ENCODE data around the gene DGKZ. TPM values are rescaled to one million over a fixed set of nuclear protein-coding genes. Genes with fewer than 3 reads are reported as not detected.
"Not testable (repeated sequence)": the region's sequence is repeated elsewhere in the genome, so short reads cannot be mapped to it uniquely, and the experiment has no call there.

Gene DGKZ
- total RNA-seq, 1 donor from 2014 or later = 12.5 TPM

DNA sequence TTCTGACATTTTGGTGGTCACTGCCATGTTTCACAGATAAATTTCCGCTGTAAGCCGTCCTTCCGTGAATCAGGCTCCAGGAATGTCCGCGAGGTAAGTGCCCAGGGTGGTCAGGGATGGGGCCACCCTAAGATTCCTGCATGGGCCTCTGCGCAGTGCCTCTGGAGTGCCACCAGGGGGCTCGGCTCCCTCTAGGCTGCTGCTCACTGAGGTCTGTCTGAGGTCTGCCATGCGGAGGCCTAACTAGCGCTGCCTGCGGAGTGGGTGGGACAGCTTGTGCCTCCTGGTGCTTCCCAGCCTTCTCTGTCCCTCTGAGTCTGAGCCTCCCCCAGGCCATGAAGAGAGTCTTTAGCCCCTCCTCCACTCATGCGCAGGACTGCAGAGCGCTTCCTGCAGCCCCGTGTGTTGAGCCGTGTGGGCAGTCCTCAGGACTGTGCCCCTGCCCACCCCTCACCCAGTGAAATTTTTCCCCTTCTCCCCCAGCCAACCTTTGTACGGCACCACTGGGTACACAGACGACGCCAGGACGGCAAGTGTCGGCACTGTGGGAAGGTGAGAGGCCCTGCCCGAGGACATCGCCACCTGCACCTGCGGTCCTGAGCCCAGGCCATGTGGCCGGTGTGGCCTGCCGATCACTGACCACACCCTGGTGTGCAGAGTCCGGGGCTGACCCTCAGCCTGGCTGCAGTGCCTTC, 22.3 kb downstream of the DGKZ start:
- Mint-ChIP-seq H3K4me3 (no peak overlapping the region), H3K36me3 (no peaks in the 10 kb centered on the region), H3K4me1 (peaks cover 27% of the 10 kb centered on the region), H3K27me3 (ENCODE audit: insufficient read depth, low read depth) (peaks cover 7% of the 10 kb centered on the region), H3K27ac (no peak overlapping the region), H3K9me3 (no peaks in the 10 kb centered on the region)
- no peak overlapping the region for H3K27ac ChIP-seq
- DNase-seq (ENCODE audit: low spot score) = peak; percentile 88
- H4K20me1 ChIP-seq (ENCODE audit: low read depth) = peaks cover 40% of the 10 kb centered on the region
- H3K4me3 ChIP-seq = no peak overlapping the region
- TF ChIP-seq EZH2phosphoT487 (IDR thresholded peaks at IDR 0.05) = no peak
- TF ChIP-seq CTCF (IDR thresholded peaks at IDR 0.05) = peak; percentile 75
- H3K36me3 ChIP-seq = no peaks in the 10 kb centered on the region
- no peak overlapping the region for H2AFZ ChIP-seq (replicated peaks)
- no peaks in the 10 kb centered on the region for H3K9me3 ChIP-seq (ENCODE audit: low read depth)
- no peak overlapping the region for H3K4me2 ChIP-seq
- H3K9ac ChIP-seq = no peak overlapping the region
- peaks cover 16% of the 10 kb centered on the region for H3K4me1 ChIP-seq
- H3K27me3 ChIP-seq = no peaks in the 10 kb centered on the region
- peaks cover 4% of the 10 kb centered on the region for H3F3A ChIP-seq (ENCODE audit: low read depth)
- H3K79me2 ChIP-seq (ENCODE audit: low read depth) = no peaks in the 10 kb centered on the region

DNA sequence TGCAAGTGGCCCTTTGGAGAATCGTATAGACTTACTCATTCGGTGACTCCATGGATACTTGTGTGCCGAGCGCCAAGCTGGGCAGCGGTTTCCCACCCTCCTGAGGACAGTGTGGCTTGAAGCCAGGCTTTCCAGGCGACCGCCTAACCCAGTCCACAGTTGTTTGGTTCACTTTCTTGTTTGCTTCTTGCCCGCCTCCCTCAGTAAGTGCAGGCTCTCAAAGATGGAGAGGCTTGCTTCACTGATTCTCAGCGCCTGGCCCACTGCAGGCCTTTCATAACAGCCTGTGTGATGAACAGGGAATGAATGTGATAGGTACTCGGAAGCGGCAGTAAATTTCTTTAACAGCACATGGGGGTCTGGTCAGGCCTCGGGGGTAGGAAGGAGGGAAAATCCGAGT, 23.0 kb downstream of the DGKZ start:
- Histone ChIP-seq H4K20me1 (ENCODE audit: low read depth) (peaks cover 34% of the 10 kb centered on the region), H3K27me3 (no peaks in the 10 kb centered on the region), H3K36me3 (no peaks in the 10 kb centered on the region), H3K4me2 (no peak overlapping the region), H3K9ac (no peak overlapping the region), H3F3A (ENCODE audit: low read depth) (peaks cover 4% of the 10 kb centered on the region), H3K9me3 (ENCODE audit: low read depth) (no peaks in the 10 kb centered on the region), H3K27ac (no peak overlapping the region), H3K79me2 (ENCODE audit: low read depth) (no peaks in the 10 kb centered on the region), H3K4me1 (peaks cover 14% of the 10 kb centered on the region), H3K4me3 (no peak overlapping the region), H2AFZ (replicated peaks) (no peak overlapping the region)
- DNase-seq (ENCODE audit: low spot score) = no peak
- Mint-ChIP-seq H3K27ac (no peak overlapping the region), H3K4me3 (no peak overlapping the region), H3K36me3 (peaks cover 2% of the 10 kb centered on the region), H3K9me3 (no peaks in the 10 kb centered on the region), H3K4me1 (peaks cover 23% of the 10 kb centered on the region), H3K27me3 (ENCODE audit: insufficient read depth, low read depth) (peaks cover 9% of the 10 kb centered on the region)
- TF ChIP-seq EZH2 (IDR thresholded peaks at IDR 0.05) = no peak
- TF ChIP-seq EZH2phosphoT487 (IDR thresholded peaks at IDR 0.05) = no peak
- TF ChIP-seq CTCF (IDR thresholded peaks at IDR 0.05) = no peak

DNA sequence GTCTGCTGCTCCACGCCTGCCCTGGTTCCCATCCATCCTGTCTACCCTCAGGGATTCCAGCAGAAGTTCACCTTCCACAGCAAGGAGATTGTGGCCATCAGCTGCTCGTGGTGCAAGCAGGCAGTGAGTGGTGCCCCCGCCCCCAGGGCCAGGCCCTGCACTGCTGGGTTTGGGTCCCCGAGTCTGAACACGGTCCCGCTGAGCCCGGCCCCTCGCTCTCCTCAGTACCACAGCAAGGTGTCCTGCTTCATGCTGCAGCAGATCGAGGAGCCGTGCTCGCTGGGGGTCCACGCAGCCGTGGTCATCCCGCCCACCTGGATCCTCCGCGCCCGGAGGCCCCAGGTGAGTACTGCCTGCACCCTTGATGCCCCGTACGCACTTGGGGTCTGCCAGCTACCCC, 24.0 kb downstream of the DGKZ start:
- not testable (repeated sequence) for H2AFZ ChIP-seq (replicated peaks); DNase-seq (ENCODE audit: low spot score); H3K36me3 Mint-ChIP-seq; H3K79me2 ChIP-seq (ENCODE audit: low read depth); H3K36me3 ChIP-seq; H3K9me3 ChIP-seq (ENCODE audit: low read depth); H3K4me1 ChIP-seq; H3K4me2 ChIP-seq; H3F3A ChIP-seq (ENCODE audit: low read depth); H3K27ac Mint-ChIP-seq; H3K4me3 Mint-ChIP-seq; H3K4me3 ChIP-seq; H3K9ac ChIP-seq; H3K9me3 Mint-ChIP-seq; H3K27me3 ChIP-seq; H3K27me3 Mint-ChIP-seq (ENCODE audit: insufficient read depth, low read depth); H3K27ac ChIP-seq
- H3K4me1 Mint-ChIP-seq = peaks cover 18% of the 10 kb centered on the region
- H4K20me1 ChIP-seq (ENCODE audit: low read depth) = peaks cover 24% of the 10 kb centered on the region

DNA sequence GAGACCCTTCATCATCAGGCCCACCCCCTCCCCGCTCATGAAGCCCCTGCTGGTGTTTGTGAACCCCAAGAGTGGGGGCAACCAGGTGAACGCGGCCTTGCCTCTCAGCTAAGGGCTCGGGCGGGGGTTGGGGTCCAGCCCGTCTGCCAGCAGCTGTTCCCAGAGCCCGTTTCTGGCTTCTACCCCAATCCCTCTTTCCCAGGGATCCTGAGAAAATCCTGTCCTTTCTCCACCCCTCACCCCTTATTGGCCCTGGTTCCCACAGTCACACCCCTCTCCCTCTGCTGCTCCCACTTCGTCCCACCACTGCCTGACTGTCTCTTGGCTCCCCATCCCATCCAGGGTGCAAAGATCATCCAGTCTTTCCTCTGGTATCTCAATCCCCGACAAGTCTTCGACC, 24.8 kb downstream of the DGKZ start:
- no peaks in the 10 kb centered on the region for H3K9me3 Mint-ChIP-seq
- DNase-seq (ENCODE audit: low spot score) = no peak
- Histone ChIP-seq H3K4me2 (no peak overlapping the region), H2AFZ (replicated peaks) (no peak overlapping the region), H3F3A (ENCODE audit: low read depth) (peaks cover 2% of the 10 kb centered on the region), H3K4me3 (no peak overlapping the region), H3K9me3 (ENCODE audit: low read depth) (no peaks in the 10 kb centered on the region), H3K27me3 (no peaks in the 10 kb centered on the region), H3K27ac (no peak overlapping the region), H3K4me1 (peaks cover 7% of the 10 kb centered on the region), H4K20me1 (ENCODE audit: low read depth) (peaks cover 18% of the 10 kb centered on the region), H3K36me3 (no peaks in the 10 kb centered on the region), H3K9ac (no peak overlapping the region), H3K79me2 (ENCODE audit: low read depth) (no peaks in the 10 kb centered on the region)
- peaks cover 2% of the 10 kb centered on the region for H3K36me3 Mint-ChIP-seq
- H3K27me3 Mint-ChIP-seq (ENCODE audit: insufficient read depth, low read depth) = peaks cover 9% of the 10 kb centered on the region
- no peak overlapping the region for H3K4me3 Mint-ChIP-seq
- no peak overlapping the region for H3K27ac Mint-ChIP-seq
- TF ChIP-seq CTCF (IDR thresholded peaks at IDR 0.05) = no peak
- TF ChIP-seq EZH2phosphoT487 (IDR thresholded peaks at IDR 0.05) = no peak
- TF ChIP-seq EZH2 (IDR thresholded peaks at IDR 0.05) = no peak
- H3K4me1 Mint-ChIP-seq = peaks cover 18% of the 10 kb centered on the region

DNA sequence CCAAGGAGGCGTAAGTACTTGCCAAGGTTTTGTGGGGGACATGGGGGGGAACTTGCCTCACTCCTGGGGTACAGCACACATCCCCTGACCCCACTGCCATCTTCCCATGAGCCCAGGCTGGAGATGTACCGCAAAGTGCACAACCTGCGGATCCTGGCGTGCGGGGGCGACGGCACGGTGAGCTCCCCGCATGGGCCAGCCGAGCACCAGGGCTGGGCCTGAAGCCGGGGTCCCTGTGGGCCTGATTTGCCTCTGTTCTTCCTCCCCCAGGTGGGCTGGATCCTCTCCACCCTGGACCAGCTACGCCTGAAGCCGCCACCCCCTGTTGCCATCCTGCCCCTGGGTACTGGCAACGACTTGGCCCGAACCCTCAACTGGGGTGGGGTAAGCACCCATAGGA, 25.2 kb downstream of the DGKZ start:
- not testable (repeated sequence) for DNase-seq (ENCODE audit: low spot score); H2AFZ ChIP-seq (replicated peaks); H3K79me2 ChIP-seq (ENCODE audit: low read depth); H3K27me3 ChIP-seq; H3K9me3 ChIP-seq (ENCODE audit: low read depth); H3K27me3 Mint-ChIP-seq (ENCODE audit: insufficient read depth, low read depth); H3K4me2 ChIP-seq; H3K4me3 Mint-ChIP-seq; H3K4me3 ChIP-seq; H3K4me1 ChIP-seq; H3K36me3 Mint-ChIP-seq; H3K9ac ChIP-seq; H3K36me3 ChIP-seq; H3K27ac Mint-ChIP-seq; H3K9me3 Mint-ChIP-seq; H3K27ac ChIP-seq; H3F3A ChIP-seq (ENCODE audit: low read depth)
- peaks cover 18% of the 10 kb centered on the region for H3K4me1 Mint-ChIP-seq
- peaks cover 16% of the 10 kb centered on the region for H4K20me1 ChIP-seq (ENCODE audit: low read depth)

Data from neural progenitor cell (in vitro differentiated cells).